ENCODE results near the gene ID3. TPM values are rescaled to one million over a fixed set of nuclear protein-coding genes. Genes with fewer than 3 reads are reported as not detected.
A peak's percentile ranks its signal among the peaks of the same experiment; 100 is the strongest.

The ID3 gene
- total and polyA plus RNA-seq, 9 of the 15 experiments (the other 6 are each of a cell fraction or from before 2014, with no cell fraction given): 6.8 to 59.8 (median 23.5) TPM

DNA sequence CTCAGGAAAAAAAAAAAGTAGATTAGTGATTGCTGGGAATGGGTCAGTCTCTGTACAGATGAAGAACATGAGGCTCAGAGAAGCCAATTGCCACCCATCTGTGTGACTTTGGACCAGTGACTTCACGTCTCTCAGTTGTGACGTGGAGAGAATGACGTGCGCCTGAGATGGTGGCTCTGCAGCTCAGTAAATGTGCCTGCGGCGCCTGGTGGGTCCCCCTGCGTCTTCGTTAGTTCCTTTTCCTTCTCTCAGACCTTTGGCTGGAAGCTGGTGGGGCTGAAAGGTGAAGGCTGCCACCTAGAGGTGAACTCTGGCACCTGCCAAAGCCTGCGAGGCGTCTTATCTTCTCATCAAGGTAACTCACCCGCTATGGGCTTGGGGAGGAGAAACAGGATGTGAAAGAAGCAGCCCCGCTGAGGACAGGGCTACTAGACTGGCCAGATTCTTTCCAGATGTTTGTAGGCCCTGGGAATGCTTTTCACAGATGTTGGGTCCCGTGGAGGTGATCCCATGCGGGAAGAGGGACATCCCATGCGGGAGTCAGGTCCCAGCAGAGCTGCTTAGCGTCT lies 19.5 kb downstream of the ID3 start (continued):
- TF ChIP-seq ZNF224 (CRISPR knock-in tag; IDR thresholded peaks at IDR 0.05) (no peak), ZBTB7A (IDR thresholded peaks at IDR 0.05; ENCODE audit: borderline replicate concordance, control insufficient read depth, low read depth, low read length) (peak; percentile 72; the same call in 1 of the 2 replicates), EHMT2 (IDR thresholded peaks at IDR 0.05) (peak; percentile 21; the same call in 1 of the 2 replicates), SPI1 (IDR thresholded peaks at IDR 0.05; ENCODE audit: borderline replicate concordance, low read depth, low read length) (peak; percentile 59; the same call in 1 of the 2 replicates), ARID2 (IDR thresholded peaks at IDR 0.05) (peak; percentile 91), ZNF551 (CRISPR knock-in tag; IDR thresholded peaks at IDR 0.05) (no peak), SAFB2 (IDR thresholded peaks at IDR 0.05; ENCODE audit: borderline replicate concordance, low read depth, low read length, severe bottlenecking) (no peak), HLTF (IDR thresholded peaks at IDR 0.05) (0 out of 2 replicates have a peak, but pooled peaks have one; percentile 4), LCOR (CRISPR knock-in tag; IDR thresholded peaks at IDR 0.05) (peak; percentile 88), ARHGAP35 (IDR thresholded peaks at IDR 0.05; ENCODE audit: partially characterized antibody) (no peak), EZH2 (IDR thresholded peaks at IDR 0.05; ENCODE audit: borderline replicate concordance, low read depth, low read length) (no peak), MTA1 (IDR thresholded peaks at IDR 0.05; ENCODE audit: borderline replicate concordance) (peak; percentile 90), ZNF76 (CRISPR knock-in tag; IDR thresholded peaks at IDR 0.05; ENCODE audit: borderline replicate concordance) (no peak), HCFC1 (IDR thresholded peaks at IDR 0.05; ENCODE audit: low read depth, low read length) (peak; percentile 59; the same call in 1 of the 2 replicates), DACH1 (IDR thresholded peaks at IDR 0.05; ENCODE audit: partially characterized antibody) (peak; percentile 33), SNIP1 (IDR thresholded peaks at IDR 0.05; ENCODE audit: low read depth) (peak; percentile 74), MTF1 (CRISPR knock-in tag; IDR thresholded peaks at IDR 0.05; ENCODE audit: borderline replicate concordance) (no peak), NFE2 (IDR thresholded peaks at IDR 0.05; ENCODE audit: low read depth) (no peak; the same call in 1 of the 2 replicates)
- TF ChIP-seq, protein P1, sequence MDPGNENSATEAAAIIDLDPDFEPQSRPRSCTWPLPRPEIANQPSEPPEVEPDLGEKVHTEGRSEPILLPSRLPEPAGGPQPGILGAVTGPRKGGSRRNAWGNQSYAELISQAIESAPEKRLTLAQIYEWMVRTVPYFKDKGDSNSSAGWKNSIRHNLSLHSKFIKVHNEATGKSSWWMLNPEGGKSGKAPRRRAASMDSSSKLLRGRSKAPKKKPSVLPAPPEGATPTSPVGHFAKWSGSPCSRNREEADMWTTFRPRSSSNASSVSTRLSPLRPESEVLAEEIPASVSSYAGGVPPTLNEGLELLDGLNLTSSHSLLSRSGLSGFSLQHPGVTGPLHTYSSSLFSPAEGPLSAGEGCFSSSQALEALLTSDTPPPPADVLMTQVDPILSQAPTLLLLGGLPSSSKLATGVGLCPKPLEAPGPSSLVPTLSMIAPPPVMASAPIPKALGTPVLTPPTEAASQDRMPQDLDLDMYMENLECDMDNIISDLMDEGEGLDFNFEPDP (CRISPR knock-in tag; IDR thresholded peaks at IDR 0.05): no peak
- TF ChIP-seq, protein P2, sequence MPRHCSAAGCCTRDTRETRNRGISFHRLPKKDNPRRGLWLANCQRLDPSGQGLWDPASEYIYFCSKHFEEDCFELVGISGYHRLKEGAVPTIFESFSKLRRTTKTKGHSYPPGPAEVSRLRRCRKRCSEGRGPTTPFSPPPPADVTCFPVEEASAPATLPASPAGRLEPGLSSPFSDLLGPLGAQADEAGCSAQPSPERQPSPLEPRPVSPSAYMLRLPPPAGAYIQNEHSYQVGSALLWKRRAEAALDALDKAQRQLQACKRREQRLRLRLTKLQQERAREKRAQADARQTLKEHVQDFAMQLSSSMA (CRISPR knock-in tag; IDR thresholded peaks at IDR 0.05): no peak
- TF ChIP-seq, protein P3, sequence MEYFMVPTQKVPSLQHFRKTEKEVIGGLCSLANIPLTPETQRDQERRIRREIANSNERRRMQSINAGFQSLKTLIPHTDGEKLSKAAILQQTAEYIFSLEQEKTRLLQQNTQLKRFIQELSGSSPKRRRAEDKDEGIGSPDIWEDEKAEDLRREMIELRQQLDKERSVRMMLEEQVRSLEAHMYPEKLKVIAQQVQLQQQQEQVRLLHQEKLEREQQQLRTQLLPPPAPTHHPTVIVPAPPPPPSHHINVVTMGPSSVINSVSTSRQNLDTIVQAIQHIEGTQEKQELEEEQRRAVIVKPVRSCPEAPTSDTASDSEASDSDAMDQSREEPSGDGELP (CRISPR knock-in tag; IDR thresholded peaks at IDR 0.05; ENCODE audit: borderline replicate concordance): peak; percentile 90
- TF ChIP-seq, protein P4, sequence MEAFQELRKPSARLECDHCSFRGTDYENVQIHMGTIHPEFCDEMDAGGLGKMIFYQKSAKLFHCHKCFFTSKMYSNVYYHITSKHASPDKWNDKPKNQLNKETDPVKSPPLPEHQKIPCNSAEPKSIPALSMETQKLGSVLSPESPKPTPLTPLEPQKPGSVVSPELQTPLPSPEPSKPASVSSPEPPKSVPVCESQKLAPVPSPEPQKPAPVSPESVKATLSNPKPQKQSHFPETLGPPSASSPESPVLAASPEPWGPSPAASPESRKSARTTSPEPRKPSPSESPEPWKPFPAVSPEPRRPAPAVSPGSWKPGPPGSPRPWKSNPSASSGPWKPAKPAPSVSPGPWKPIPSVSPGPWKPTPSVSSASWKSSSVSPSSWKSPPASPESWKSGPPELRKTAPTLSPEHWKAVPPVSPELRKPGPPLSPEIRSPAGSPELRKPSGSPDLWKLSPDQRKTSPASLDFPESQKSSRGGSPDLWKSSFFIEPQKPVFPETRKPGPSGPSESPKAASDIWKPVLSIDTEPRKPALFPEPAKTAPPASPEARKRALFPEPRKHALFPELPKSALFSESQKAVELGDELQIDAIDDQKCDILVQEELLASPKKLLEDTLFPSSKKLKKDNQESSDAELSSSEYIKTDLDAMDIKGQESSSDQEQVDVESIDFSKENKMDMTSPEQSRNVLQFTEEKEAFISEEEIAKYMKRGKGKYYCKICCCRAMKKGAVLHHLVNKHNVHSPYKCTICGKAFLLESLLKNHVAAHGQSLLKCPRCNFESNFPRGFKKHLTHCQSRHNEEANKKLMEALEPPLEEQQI (IDR thresholded peaks at IDR 0.05): peak; percentile 83
- TF ChIP-seq, protein P5, sequence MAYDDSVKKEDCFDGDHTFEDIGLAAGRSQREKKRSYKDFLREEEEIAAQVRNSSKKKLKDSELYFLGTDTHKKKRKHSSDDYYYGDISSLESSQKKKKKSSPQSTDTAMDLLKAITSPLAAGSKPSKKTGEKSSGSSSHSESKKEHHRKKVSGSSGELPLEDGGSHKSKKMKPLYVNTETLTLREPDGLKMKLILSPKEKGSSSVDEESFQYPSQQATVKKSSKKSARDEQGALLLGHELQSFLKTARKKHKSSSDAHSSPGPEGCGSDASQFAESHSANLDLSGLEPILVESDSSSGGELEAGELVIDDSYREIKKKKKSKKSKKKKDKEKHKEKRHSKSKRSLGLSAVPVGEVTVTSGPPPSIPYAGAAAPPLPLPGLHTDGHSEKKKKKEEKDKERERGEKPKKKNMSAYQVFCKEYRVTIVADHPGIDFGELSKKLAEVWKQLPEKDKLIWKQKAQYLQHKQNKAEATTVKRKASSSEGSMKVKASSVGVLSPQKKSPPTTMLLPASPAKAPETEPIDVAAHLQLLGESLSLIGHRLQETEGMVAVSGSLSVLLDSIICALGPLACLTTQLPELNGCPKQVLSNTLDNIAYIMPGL (CRISPR knock-in tag; IDR thresholded peaks at IDR 0.05): peak; percentile 46; the same call in 1 of the 2 replicates
